G401 (cell line): ENCODE measurements around the gene MAST4. TPM values are rescaled to one million over a fixed set of nuclear protein-coding genes. Genes with fewer than 3 reads are reported as not detected.
"Not testable (repeated sequence)": the region's sequence is repeated elsewhere in the genome, so short reads cannot be mapped to it uniquely, and the experiment has no call there.

ENCODE experiments used
- DNase-seq: peaks from one replicate; pipeline ENCODE4 v3.0.0-alpha.2; 2015; ENCODE audit warnings: low spot score
- in situ Hi-C: cut with HindIII; loops from 2 replicates; pipeline ENCODE4 v1.10.0; 2016; ENCODE audit warnings: low sequenced_read_pairs, mixed read lengths
- total RNA-seq: library from RNA; depleted of rRNA; stranded (reverse); fragments of >200 nt; shearing (Covaris generic); gene quantifications from 2 replicates; pipeline ENCODE4 v1.2.3, GENCODE V29; 2014

The MAST4 gene
- total RNA-seq, 1 experiment from 2014 or later = not detected

DNA sequence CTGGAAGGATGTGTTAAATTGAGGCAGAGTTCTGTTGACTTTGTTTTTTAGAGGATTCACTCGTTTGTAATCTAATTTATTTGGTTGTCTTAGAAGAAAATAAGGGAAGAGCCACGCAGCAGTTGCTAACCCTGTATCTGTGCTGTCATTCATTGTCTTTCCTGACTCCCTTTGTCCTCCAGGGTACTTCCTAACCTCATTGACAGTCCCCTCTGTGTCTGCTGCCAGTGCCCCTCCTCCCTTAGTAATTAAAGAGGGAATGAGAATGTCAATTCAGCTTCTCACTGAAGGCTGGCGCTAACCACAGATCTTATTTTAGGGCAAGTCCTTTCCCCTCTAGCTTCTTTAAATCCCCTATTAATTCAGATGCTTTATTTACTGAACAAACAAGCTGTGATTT, 84.0 kb downstream of the MAST4 start:
- in situ Hi-C loops = no loop called here
- no peak for DNase-seq

DNA sequence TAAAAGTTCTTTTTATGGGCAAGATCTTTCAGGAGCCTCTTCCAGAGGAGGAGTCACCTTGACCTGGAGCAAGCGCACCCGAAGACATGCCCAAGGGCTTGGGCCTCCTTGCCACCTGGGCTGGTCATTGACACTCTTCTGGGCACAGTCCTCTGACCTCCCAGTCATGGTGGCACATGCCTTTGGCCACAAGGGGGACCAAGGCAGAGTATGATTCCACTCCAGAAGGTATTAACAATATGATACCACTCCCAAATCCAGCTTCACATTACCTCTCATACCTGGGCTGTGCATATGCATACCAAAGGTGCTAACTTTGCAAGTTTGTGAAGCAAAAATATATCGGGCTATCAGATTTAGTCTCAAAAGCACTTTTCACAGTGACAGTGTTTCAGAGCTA, 84.6 kb downstream of the MAST4 start:
- DNase-seq = no peak
- in situ Hi-C loops = no loop called here

DNA sequence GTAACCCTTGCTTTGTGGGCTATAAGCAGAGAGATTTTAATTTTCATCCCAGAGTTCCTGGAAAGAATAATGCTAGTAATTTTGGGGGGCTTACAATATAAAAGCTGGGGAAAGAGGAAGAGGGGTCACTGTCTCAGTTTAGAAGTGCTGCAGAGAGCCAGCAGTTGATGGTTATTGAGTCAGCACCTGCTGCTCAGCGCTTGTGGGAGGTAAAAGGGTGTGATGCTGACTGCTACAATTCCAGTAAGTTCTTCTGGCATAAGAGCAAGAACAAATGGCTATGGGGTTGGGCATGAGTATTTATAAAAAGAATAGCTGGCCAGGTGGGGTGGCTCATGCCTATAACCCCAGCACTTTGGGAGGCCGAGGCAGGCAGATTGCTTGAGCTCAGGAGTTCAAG, 88.5 kb downstream of the MAST4 start:
- in situ Hi-C loops = no loop called here
- no peak for DNase-seq

DNA sequence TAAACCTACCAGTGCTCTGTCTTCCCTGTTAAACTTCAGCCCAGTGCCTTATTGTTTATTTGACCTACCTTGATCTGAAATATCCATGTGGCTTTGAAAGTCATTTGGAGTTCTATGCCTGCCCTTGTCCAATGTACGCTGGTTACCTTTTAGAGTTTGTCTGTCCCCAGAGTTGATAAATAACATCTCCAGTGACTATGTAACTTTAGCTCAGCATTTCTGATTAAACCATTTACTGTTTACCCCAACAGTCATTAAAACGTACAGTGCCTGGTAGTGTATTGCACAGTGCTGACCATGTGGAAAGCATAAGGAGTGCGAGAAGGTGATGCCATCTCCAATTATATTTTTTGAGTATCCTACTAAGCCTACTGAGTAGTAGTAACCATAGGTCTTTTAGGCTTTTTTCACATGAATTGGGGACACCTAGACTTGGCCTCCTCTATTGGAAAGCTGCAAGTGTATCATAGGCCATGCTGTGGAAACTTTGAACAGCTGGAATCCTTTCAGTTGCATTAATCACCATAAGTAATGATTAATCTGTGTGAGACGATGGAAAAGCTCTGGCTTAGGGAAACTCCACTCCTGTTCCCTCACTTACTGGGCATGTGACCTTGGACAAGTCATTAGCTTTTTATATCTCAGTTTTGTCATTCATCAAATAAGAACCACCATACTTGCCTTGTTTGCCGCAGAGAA, 93.5 kb downstream of the MAST4 start:
- no peak for DNase-seq
- in situ Hi-C loops = no loop called here

DNA sequence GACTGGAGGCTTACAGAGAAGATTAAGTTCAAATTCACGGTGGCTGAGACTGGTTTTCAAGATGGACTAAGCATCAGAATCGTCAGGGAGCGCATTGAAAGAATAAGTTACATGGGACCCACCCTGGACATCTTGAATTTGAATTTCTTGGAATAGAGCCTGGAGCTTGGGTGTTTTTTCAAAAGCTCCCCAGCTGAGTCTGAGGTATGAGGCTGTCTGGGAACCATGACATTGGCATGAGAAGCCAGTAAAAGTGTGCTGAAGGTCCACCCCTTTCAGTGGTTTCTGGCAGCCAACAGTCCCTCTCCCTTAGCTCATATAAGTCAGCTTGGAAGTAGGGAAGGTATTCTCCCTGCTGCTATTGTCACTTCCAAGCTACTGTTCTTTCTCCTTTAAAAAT, 97.8 kb downstream of the MAST4 start:
- DNase-seq = no peak
- in situ Hi-C loops = no loop called here

DNA sequence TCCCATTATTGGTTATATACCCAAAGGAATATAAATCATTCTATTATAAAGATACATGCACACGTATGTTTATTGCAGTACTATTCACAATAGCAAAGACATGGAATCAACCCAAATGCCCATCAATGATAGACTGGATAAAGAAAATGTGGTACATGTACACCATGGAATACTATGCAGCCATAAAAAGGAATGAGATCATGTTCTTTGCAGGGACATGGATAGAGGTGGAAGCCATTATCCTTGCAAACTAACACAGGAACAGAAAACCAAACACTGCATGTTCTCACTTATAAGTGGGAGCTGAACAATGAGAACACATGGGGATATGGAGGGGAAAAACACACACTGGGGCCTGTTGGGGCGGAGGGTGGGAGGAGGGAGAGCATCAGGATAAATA, 99.6 kb downstream of the MAST4 start:
- in situ Hi-C loops, DNase-seq: not testable (repeated sequence)

DNA sequence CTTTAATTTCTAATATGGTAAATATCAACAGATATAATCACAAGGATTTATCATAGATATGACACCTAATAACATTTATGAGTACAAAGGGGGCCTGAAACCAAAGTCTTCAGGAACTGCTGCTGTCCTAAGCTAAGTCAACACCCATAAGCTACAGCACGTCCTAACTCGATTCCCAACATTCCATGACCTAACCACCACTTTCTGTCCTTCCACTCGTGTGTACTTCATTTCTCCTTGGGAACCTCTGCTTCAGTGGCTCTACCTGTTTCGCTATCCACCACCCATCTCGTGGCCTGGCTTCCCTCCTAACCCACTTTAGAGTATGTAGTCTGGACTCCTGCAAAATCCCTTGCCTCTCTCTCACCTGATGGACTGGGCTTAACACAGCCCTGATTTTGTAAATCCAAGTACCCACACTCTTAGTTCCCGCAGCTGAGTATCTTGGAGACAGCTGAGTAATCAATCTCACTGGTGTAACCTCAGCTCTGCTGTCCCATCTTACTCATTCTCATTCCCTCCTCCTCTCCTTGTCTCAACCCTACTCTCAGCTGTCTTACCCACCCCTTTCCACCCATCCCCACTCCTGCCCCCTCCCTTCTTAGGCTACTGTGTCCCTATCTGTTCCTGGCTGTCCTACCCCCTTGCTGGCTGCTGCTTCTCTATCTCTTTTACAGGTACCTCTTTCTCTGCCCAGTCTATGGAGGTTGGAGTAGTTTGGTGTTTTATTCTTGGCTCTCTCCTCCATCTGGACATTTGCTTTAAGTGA, 101.8 kb downstream of the MAST4 start:
- in situ Hi-C loops = no loop called here
- no peak for DNase-seq

DNA sequence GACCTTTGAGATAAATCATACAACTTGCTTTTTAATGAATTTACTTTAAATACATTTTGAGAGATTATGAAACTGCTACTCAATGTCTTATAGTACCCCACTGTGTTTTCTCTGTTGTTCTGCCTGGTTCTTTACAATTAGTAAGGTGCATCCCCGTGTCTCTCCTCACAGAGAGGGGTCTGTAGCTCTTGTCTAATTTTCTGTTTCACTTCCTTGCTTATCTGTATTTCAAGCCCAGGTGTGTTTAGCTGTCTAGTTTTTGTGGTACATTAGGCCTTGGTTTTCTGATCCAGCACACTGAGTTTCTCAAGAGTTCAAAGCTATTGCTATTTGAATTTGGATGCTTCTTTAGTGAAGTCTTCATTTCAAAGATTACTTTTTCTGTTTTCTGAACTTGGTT, 105.1 kb downstream of the MAST4 start:
- DNase-seq = no peak
- in situ Hi-C loops = no loop called here

DNA sequence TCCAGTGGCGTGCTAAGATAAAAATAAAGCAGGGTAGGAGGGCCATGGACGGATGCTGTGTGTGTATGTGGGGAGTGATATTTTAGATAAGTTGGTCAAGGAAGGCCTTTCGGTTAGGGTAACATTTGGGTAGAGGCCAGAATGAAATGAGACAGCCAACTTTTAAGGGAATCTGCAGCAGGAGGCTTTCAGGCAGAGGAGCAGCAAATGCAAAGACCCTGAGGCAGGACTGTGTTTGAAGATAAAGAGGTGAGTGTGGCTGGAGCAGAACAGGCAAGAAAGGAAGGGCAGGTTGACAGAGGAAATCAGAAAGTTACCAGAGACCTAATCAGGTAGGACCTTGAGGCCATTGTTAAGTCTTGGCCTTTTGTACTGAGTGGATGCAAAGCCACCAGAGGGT, 106.2 kb downstream of the MAST4 start:
- in situ Hi-C loops = no loop called here
- DNase-seq = no peak

DNA sequence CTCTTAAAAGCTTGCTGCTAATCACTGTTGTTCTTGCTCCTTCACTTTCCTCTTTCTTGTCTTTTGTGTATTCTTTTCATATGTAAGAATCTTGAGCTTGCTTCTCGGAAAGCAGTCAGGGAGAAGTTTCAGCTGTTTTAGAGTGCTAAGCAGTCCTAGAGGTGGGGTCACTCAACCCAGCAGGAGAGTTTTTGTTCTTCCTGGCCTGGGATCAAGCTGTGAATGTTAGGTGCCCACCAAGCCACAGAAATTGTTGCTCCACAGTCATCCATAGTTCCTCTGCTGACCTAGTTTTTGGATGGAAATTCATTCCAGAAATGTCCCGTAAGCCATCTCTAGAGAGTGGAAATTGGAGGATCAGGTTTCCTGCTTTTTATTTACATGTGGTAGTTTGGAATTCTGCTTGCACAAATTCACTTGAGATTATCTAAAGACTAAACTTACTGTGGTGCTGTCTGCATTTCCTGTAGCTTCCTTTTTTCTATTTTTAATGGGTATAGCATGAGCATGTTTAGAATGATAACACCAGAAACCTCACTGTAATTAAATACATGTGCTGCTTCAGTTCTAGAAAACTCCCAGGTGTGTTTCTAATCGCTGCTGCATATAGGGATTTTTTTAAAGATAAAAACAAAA, 108.7 kb downstream of the MAST4 start:
- in situ Hi-C loops = no loop called here
- no peak for DNase-seq

DNA sequence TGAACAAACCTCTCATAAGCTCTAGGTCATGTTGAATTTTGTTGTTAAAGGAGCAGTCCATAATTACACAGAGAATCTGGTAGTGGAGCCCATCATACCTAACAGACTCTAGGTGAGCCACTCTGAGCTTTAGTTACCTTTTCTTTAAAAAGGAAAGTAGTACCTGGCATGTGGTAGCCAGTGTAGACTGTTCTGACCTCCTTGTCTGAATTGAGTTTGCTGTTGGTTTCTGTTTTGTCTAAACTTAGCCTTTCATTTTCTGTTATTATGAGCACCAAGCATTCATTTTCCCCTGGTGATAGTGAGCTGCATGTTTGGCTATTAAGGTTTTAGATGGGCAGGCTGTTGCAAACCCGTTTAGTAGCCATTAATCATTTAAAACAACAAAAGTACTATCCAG, 112.2 kb downstream of the MAST4 start:
- in situ Hi-C loops = no loop called here
- no peak for DNase-seq

DNA sequence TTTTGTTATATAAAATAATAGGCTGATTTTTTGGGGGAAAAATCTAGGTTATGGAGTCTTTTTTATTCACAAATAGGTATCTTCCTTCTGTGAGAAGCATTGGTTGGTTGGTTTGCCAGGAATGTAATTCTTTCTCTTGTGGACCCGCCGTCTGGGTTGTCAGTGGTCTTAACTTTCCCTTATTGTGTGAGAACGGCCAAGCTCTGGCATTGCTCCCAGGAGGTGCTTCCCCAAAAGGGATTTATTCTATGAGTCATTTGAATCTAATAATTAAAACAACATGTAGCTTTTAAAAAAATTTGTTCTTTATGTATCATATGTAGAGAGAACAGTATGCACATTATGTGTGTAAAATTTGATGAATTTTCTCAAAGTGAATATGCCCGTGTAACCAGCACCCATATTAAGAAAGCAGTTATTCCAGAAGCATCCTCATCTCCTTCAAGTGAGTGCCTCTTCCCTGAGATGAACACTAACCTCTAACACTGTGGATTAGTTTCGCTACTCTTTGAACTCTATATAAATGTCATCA, 114.4 kb downstream of the MAST4 start:
- DNase-seq = no peak
- in situ Hi-C loops = no loop called here

DNA sequence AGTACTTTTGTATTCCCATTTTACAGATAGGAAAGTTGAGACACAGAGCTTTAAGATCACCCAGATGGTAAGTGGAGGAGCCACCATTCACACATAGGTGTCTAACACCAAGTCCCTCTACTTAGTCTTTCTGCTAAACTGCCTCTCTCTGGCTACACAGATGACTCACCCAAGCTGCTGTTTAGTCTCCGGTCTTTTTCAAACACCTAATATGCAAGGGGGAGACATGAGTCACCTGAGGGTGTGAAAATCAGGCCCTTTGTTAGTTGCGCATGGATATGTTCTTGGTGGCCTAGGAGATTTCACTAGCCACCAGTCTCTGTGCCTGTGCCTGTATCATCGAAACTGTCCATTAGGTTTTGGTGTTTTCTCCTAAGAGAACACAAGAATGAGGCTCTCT, 117.8 kb downstream of the MAST4 start:
- in situ Hi-C loops = no loop called here
- no peak for DNase-seq

DNA sequence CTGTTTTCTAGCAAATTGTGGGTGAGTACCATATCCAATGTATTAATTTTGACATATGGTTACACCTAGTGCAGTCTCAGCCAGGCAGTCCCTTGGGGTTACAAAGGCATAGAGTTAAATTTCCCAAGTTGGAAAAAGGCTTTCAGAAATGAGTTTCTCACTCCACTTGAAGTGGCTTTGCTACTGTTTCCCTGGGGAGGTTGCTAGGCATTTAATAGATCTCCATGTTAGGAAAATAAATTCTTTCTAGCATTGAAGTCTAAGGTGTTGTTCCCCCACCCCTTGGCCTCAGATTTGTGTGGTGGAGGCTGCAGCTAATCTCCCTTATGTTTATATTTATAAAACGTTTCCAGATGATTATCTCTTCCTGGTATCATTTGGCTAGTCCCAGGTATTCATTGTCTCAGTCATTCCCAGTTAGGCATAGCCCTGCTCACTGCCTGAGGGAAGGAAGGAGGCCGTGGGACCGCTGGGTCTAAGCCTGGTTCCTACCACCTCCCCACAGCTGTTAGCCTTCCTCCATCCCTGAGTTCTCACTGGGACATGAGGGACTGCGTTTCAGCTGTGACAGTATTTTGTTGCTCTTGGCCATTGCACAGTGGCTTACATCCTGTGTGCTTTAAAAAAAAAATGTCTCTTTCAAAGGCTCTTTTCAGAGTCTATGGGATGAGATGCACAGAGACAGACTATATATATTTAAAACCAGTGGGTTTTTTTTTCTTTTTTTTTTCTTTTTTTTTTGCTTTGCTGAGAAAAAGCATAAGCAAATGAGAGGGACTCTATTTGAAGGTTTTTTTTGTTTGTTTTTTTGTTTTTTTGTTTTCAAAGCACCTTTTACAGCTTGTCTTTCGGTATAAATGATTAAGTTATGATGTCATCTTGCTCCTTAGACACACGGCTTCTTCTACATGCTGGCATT, 121.5 kb downstream of the MAST4 start:
- no peak for DNase-seq
- in situ Hi-C loops = no loop called here

DNA sequence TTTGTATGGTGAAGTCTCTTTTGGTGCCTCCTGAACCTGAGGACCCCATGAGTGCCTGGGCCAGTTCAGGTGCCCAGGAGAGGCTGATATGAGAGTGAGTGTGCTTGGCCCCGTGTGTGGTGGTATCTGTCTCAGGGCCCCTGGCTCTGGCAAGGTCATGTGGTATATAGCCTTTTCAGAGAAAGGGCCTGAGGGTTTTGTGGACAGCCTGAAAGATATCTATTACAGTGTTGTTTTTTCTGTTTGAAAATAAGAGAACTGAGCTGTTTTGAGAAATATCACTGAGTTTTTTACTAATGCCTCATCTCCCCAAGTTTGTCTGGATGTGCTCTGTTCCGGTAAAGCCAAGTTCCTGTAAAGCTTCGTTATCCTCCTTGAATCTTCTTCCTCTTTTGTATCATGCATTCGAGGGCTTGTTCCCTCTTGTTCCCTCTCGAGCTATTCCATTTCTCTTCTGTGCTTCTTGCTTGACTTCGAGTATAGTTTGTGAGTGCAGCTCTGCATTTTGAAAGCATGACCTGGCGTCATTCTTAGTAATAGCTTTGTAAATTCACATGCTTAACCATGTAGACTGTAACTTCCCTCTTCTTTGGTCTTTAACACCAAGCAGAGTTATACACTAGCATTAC, 122.3 kb downstream of the MAST4 start:
- no peak for DNase-seq
- in situ Hi-C loops = no loop called here

DNA sequence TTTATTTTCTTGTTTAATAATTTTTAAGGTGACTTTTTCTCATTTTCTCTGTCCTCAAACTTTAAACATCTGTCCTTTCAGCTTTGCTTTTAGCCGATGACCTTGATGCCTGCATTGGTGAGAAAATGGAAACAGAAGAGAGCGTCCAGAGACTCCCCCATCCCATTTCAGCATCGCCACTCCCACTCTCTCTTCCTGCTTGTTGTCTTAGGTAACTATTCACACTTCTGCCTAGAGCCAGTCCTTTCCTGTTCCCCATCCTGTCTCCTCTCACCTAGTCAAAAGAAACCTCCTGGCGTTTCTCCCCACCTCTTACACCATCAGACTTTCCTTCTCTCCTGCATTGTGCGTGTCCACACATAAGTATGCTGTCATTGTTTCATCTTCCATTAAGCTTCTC, 124.6 kb downstream of the MAST4 start:
- in situ Hi-C loops = no loop called here

DNA sequence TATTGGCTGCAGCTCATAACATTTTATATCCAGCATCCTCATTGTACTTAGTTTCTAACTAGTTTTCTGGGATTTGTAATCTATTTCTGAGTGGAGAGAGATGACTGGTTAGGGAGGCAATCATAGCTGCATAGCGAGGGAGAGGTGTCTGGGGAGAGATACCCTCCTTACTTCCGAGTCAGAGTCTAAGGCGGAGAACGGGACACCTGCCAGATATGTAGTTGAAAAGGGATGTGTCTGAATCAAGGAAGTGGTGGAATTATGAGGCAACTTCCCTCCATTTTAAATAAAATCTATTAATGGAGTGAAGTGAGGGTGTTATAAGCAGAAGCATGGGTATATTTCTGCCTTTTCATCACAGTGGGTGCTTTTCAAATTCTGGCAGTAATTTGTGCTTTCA, 126.5 kb downstream of the MAST4 start:
- DNase-seq = no peak
- in situ Hi-C loops = no loop called here

More for the DNA sequence above, 124.6 kb downstream of the MAST4 start:
- no peak for DNase-seq

DNA sequence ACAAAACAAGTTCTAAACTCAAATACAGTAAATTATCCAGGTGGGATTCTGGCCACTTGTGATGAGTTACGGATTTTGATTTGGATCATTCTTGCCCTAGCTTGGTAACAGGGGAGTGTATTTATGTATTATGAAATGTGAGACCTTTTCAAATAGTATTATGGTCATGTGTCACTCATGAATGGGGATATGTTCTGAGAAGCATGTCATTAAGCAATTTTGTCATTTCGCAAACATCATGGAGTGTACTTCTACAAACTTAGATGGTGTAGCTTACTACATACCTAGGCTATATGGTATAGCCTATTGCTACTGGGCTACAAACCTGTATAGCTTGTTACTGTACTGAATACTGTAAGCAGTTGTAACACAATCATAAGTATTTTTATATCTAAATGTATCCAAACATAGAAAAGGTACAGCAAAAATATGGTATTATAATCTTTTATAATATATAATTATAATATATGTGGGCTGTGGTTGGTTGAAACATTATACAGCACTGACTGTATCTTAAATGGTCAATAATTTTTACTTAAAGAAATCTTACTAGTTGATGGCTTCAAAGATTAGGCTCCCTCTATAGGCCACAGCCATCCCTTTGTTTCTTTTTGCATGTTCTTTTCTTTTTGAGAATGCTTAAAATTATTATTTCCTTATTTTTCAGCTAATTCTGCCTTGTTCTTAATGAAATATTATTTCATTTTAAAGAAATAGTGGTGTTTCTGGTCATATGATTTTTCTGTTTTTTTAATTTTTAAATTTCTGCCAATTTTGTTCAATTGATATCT, 128.4 kb downstream of the MAST4 start:
- in situ Hi-C loops = loop anchor here (25.0 kb wide), 1 partner anchor 412 kb away; no protein-coding TSS in a partner anchor
- DNase-seq = no peak
